ENCODE measurements around the gene PERCC1.

GRCh38 chr16:1439058-1439698 lies 8.3 kb downstream of the PERCC1 start:
- TF ChIP-seq, protein P1, sequence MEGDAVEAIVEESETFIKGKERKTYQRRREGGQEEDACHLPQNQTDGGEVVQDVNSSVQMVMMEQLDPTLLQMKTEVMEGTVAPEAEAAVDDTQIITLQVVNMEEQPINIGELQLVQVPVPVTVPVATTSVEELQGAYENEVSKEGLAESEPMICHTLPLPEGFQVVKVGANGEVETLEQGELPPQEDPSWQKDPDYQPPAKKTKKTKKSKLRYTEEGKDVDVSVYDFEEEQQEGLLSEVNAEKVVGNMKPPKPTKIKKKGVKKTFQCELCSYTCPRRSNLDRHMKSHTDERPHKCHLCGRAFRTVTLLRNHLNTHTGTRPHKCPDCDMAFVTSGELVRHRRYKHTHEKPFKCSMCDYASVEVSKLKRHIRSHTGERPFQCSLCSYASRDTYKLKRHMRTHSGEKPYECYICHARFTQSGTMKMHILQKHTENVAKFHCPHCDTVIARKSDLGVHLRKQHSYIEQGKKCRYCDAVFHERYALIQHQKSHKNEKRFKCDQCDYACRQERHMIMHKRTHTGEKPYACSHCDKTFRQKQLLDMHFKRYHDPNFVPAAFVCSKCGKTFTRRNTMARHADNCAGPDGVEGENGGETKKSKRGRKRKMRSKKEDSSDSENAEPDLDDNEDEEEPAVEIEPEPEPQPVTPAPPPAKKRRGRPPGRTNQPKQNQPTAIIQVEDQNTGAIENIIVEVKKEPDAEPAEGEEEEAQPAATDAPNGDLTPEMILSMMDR (conservative IDR thresholded peaks at IDR 0.05; ENCODE audit: low read depth, low read length): no peak
- TF ChIP-seq MXI1 (IDR thresholded peaks at IDR 0.05; ENCODE audit: borderline replicate concordance, low read depth, low read length) (no peak), POLR2A (IDR thresholded peaks at IDR 0.05; ENCODE audit: low read depth, low read length) (no peak), CHD1 (IDR thresholded peaks at IDR 0.05; ENCODE audit: low read depth, low read length) (no peak)

Measured in IMR-90 (cell line).